Measurements from ENCODE around the gene BRD3OS. TPM values are rescaled to one million over a fixed set of nuclear protein-coding genes. Genes with fewer than 3 reads are reported as not detected.

The BRD3OS gene
- total and polyA plus RNA-seq, 2 of the 4 experiments (the other 2 are of a cell fraction) = 15.8 to 20.7 TPM

DNA sequence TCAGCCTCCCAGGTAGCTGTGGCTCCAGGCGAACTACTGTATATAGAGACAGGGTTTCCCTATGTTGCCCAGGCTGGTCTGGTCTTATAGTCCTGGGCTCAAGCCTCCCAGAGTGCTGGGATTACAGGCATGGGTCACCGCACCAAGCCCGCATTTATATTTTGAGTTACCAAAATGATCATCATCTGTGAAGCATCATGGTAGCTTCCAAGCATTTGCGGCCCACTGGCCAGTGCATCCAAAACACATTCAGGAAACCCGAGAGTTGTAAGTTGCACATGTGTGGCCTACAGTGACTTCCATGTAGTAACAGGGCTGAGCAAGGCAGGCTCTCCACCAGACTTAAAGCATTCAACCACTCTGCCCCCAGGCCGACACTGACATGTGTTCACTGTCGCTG lies 2.3 kb downstream of the BRD3OS start:
- CTCF ChIA-PET = no interaction called here
- Histone ChIP-seq H4K20me1 (ENCODE audit: insufficient read depth, low read length) (no peaks in the 10 kb centered on the region), H3K9me1 (ENCODE audit: insufficient read depth, low read length) (peaks cover 2% of the 10 kb centered on the region; the same call in 1 of the 2 replicates), H2BK20ac (ENCODE audit: low read depth, low read length) (no peak overlapping the region), H2BK120ac (ENCODE audit: low read depth, low read length) (no peak overlapping the region), H4K5ac (ENCODE audit: low read depth, low read length) (no peak overlapping the region), H3K23ac (ENCODE audit: low read depth, low read length) (no peak overlapping the region), H3K4me2 (ENCODE audit: low read depth, low read length) (no peak overlapping the region), H2BK5ac (ENCODE audit: low read depth, low read length, poor library complexity, severe bottlenecking) (no peak overlapping the region), H2BK15ac (ENCODE audit: low read depth, low read length) (no peak overlapping the region), H2AFZ (replicated peaks; ENCODE audit: low read length, poor library complexity) (no peak overlapping the region), H3K9me3 (ENCODE audit: control insufficient read depth, insufficient read depth, low read length) (no peaks in the 10 kb centered on the region), H3K4me3 (ENCODE audit: insufficient read depth, low read depth, low read length) (no peak overlapping the region), H3K36me3 (ENCODE audit: control insufficient read depth, insufficient read depth, low read length) (peaks cover 28% of the 10 kb centered on the region; the same call in 1 of the 2 replicates), H2AK9ac (replicated peaks; ENCODE audit: low read depth, low read length, poor library complexity) (no peak overlapping the region), H4K8ac (ENCODE audit: low read depth in 2 of 2, low read length in 2 of 2) (no peak overlapping the region), H3K27me3 (ENCODE audit: control insufficient read depth, insufficient read depth, low read length) (no peaks in the 10 kb centered on the region), H3K27ac (ENCODE audit: insufficient read depth, low read length) (no peak overlapping the region), H3K79me1 (ENCODE audit: low read depth in 1 of 2, low read length in 2 of 2) (peaks cover 0 to 19% of the 10 kb centered on the region in 2 experiments), H3K14ac (replicated peaks; ENCODE audit: low read depth, low read length) (no peak overlapping the region), H3K4ac (ENCODE audit: low read depth, low read length) (no peak overlapping the region), H3K9ac (ENCODE audit: low read depth, low read length) (no peak overlapping the region), H2AK5ac (ENCODE audit: low read depth, low read length) (no peak overlapping the region), H3K18ac (ENCODE audit: low read depth, low read length) (no peak overlapping the region), H3K4me1 (ENCODE audit: control insufficient read depth, insufficient read depth, low read length) (peaks cover 3% of the 10 kb centered on the region; the same call in 1 of the 2 replicates), H4K91ac (ENCODE audit: insufficient read depth, low read depth, low read length) (no peak overlapping the region), H3K56ac (ENCODE audit: extremely low read depth, insufficient read depth, low read length) (no peak overlapping the region)
- no TSS peak for BruUV-seq (replicated peaks)
- 94% methylated on average over 6 of the region's 7 CpGs; no CpG with 5 or more reads in 1 of the 2 experiments for WGBS, 2 experiments (ENCODE audit: extremely low coverage in 2 of 2, insufficient read length in 1 of 2)
- POLR2A ChIA-PET (ENCODE audit: unreplicated experiment) = no interaction called here
- no peak for ATAC-seq (ENCODE audit: low read depth)
- TF ChIP-seq SMC3 (IDR thresholded peaks at IDR 0.05; ENCODE audit: low read depth, low read length) (no peak), CHD1 (IDR thresholded peaks at IDR 0.05; ENCODE audit: low read depth, low read length) (no peak), FOS (IDR thresholded peaks at IDR 0.05; ENCODE audit: low read depth, low read length) (no peak), RAD21 (IDR thresholded peaks at IDR 0.05; ENCODE audit: low read length) (no peak), NFE2L2 (IDR thresholded peaks at IDR 0.05; ENCODE audit: low read depth, low read length) (no peak), MAZ (IDR thresholded peaks at IDR 0.05; ENCODE audit: borderline replicate concordance, low read depth, low read length) (no peak)
- dilution Hi-C loops (cut with HindIII; ENCODE audit: low sequenced_read_pairs, unreplicated experiment) = no loop called here
- intact Hi-C loops (cut with micrococcal nuclease) = no loop called here
- DNase-seq = no peak
- in situ Hi-C loops (cut with MboI; ENCODE audit: low sequenced_read_pairs) = no loop called here
